GM12873 (cell line): ENCODE data around the gene LCE1C.

Experiments used
- TF ChIP-seq, protein P1 (sequence below): IDR thresholded peaks from 2 replicates; pipeline ENCODE4 v1.5.1; 2012; ENCODE audit warnings: low read depth, mild to moderate bottlenecking, moderate library complexity, low read length, control low read depth; ENCODE audit not compliant: insufficient read depth; ENCODE audit errors: missing control alignments

Gene LCE1C

DNA sequence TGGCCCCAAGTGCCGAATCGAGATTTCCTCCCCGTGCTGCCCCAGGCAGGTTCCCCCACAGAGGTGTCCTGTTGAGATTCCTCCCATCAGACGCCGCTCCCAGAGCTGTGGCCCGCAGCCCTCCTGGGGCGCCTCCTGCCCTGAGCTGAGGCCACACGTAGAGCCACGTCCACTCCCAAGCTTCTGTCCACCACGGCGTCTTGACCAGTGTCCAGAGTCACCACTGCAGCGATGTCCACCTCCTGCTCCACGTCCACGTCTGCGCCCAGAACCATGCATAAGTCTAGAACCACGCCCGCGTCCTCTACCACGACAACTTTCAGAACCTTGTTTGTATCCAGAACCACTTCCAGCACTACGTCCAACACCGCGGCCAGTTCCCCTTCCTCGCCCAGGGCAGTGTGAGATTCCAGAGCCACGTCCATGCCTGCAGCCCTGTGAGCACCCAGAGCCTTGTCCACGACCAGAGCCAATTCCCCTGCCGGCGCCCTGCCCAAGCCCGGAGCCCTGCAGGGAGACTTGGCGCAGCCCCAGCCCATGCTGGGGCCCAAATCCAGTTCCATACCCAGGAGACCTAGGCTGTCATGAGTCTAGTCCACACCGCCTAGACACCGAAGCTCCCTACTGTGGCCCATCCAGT lies 45.8 kb downstream of the LCE1C start:
- TF ChIP-seq, protein P1, sequence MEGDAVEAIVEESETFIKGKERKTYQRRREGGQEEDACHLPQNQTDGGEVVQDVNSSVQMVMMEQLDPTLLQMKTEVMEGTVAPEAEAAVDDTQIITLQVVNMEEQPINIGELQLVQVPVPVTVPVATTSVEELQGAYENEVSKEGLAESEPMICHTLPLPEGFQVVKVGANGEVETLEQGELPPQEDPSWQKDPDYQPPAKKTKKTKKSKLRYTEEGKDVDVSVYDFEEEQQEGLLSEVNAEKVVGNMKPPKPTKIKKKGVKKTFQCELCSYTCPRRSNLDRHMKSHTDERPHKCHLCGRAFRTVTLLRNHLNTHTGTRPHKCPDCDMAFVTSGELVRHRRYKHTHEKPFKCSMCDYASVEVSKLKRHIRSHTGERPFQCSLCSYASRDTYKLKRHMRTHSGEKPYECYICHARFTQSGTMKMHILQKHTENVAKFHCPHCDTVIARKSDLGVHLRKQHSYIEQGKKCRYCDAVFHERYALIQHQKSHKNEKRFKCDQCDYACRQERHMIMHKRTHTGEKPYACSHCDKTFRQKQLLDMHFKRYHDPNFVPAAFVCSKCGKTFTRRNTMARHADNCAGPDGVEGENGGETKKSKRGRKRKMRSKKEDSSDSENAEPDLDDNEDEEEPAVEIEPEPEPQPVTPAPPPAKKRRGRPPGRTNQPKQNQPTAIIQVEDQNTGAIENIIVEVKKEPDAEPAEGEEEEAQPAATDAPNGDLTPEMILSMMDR: no peak

DNA sequence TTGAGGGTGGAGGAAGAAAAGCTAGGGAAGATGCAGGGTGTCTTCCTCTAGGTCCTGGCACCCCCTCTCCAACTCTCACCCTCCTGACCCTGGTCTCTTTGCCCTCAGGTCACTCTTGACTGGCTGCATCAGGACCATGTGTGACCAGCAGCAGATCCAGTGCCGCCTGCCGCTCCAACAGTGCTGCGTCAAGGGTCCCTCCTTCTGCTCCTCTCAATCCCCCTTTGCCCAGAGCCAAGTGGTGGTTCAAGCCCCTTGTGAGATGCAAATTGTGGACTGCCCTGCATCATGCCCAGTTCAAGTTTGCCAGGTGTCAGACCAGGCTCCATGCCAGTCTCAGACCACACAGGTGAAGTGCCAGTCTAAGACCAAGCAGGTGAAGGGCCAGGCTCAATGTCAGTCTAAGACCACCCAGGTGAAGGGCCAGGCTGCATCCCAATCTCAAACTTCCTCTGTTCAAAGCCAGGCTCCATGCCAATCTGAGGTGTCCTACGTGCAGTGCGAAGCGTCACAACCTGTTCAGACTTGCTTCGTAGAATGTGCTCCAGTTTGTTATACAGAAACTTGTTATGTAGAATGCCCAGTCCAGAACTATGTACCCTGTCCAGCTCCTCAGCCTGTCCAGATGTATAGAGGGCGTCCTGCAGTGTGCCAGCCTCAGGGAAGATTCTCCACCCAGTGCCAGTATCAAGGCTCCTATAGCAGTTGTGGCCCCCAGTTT lies 46.8 kb downstream of the LCE1C start:
- TF ChIP-seq, protein P1: no peak

DNA sequence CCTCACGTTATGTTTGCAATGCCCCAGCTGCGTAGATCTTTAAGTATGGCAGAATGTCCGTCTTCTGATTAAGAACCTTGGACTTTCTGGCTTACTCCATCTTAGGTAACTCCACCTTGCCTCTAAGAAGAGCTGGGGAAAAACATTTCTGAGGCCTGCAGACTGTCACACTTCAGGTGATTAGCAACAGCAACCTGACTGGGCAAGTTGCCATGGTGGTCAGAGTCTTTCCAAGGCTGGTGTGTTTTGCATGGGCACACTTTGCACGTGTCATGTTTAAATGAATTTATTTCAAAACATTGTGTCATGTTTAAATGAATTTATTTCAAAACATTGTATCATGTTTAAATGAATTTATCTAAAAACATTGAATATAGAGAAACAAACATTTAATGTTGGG lies 47.8 kb downstream of the LCE1C start:
- TF ChIP-seq, protein P1: no peak

DNA sequence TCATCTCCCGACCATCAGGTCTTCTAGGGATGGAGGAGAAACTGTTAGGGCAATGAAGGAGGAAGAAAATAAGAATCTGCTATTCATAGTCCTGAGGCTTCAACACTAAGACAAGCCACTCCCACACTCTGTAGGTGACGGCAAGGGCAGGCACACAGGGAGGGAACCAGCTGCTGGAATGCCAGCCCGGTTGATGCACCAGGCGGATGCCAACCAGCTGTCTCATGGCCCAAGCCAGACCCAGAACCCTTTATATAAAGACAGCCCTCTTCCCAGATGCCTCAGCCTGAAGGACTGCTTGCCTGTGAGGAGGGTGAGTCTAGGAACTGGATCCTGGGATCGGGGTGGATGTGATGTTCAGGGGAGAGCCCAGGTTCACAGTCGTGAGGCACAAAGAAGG lies 48.7 kb downstream of the LCE1C start, which contains the start of gene KPRP:
TSS of gene KPRP (plus strand) at position 279 of the 400 bp plus-strand sequence. CDS start 1,564 bp downstream, outside the sequence.
- TF ChIP-seq, protein P1: no peak

DNA sequence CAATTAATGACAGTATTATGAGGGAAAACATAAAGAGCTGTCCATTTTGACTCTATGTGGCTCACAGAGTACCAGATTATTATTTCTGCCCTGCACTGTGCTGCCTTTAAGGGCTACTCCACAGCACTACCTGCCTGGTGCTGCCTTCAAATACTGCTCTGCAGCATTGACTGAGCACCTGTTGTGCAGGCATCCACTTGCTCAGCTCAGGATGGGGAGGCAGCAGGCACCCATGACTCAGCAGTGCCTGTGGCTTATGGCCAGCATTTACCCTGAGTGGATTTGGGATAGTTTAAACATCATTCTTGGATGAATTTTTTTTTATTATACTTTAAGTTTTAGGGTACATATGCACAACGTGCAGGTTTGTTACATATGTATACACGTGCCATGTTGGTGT lies 49.6 kb downstream of the LCE1C start:
- TF ChIP-seq, protein P1: no peak
